CD4-positive, alpha-beta memory T cell (primary cell): ENCODE results near the gene CHAC1. TPM values are rescaled to one million over a fixed set of nuclear protein-coding genes. Genes with fewer than 3 reads are reported as not detected.
"Not testable (repeated sequence)": the region's sequence is repeated elsewhere in the genome, so short reads cannot be mapped to it uniquely, and the experiment has no call there.

Experiments
- CTCF ChIA-PET: fragments of 350-600 bp; sonication (Branson Sonifier 250); formaldehyde crosslinking; loops from one replicate; lab custom pipeline; 2021; ENCODE audit warnings: inconsistent platforms; ENCODE audit not compliant: partially characterized antibody; lab: Charles Lee
- POLR2A ChIA-PET: fragments of 350-600 bp; sonication (Branson Sonifier 250); formaldehyde crosslinking; loops from one replicate; lab custom pipeline; 2021; ENCODE audit not compliant: partially characterized antibody; lab: Charles Lee
- DNase-seq, 5 donors: peaks; one replicate each; pipeline versions ENCODE4 v3.0.0 to v3.0.0-alpha.2; 2020 to 2022; ENCODE audit warnings: mixed read lengths in 1 of 5
- H3K27ac ChIP-seq: one replicate; pipeline ENCODE4 v1.7.0; 2013; ENCODE audit warnings: low read depth, low read length
- H3K27me3 ChIP-seq: 2 replicates; pipeline ENCODE4 v1.7.0; 2013; ENCODE audit warnings: mild to moderate bottlenecking, low read length, moderate library complexity; ENCODE audit not compliant: insufficient read depth
- H3K36me3 ChIP-seq: 2 replicates; pipeline ENCODE4 v1.7.0; 2013; ENCODE audit warnings: mild to moderate bottlenecking, low read length, moderate library complexity; ENCODE audit not compliant: insufficient read depth
- H3K4me1 ChIP-seq: 2 replicates; pipeline ENCODE4 v1.7.0; 2013; ENCODE audit warnings: mild to moderate bottlenecking, low read length, moderate library complexity; ENCODE audit not compliant: insufficient read depth
- H3K4me3 ChIP-seq, 2 donors: one replicate each; pipeline ENCODE4 v1.7.0; 2013; ENCODE audit warnings: low read length in 2 of 2, mild to moderate bottlenecking in 1 of 2
- H3K9me3 ChIP-seq, 2 donors: one replicate each; pipeline ENCODE4 v1.7.0; 2013; ENCODE audit warnings: low read length in 2 of 2, control low read depth in 1 of 2; ENCODE audit not compliant: control insufficient read depth in 1 of 2
- H3K27ac Mint-ChIP-seq, 7 donors: one replicate each; pipeline ENCODE4 v1.8.0; 2020 to 2021; ENCODE audit warnings: mixed read lengths in 7 of 7, mild to moderate bottlenecking in 6 of 7, inconsistent platforms in 3 of 7, moderate library complexity in 3 of 7
- H3K27me3 Mint-ChIP-seq, 2 donors: one replicate each; pipeline ENCODE4 v1.8.0; 2020 to 2021; ENCODE audit warnings: mixed read lengths in 2 of 2
- H3K36me3 Mint-ChIP-seq, 2 donors: one replicate each; pipeline ENCODE4 v1.8.0; 2020 to 2021; ENCODE audit warnings: mixed read lengths in 2 of 2, inconsistent platforms in 1 of 2, mild to moderate bottlenecking in 1 of 2
- H3K4me1 Mint-ChIP-seq, 4 donors: one replicate each; pipeline ENCODE4 v1.8.0; 2020 to 2021; ENCODE audit warnings: mixed read lengths in 4 of 4, mild to moderate bottlenecking in 1 of 4
- H3K4me3 Mint-ChIP-seq, 8 donors: one replicate each; pipeline ENCODE4 v1.8.0; 2020 to 2021; ENCODE audit warnings: mixed read lengths in 8 of 8, mild to moderate bottlenecking in 7 of 8, moderate library complexity in 6 of 8, inconsistent platforms in 3 of 8
- H3K9me3 Mint-ChIP-seq, 8 donors: one replicate each; pipeline ENCODE4 v1.8.0; 2020 to 2021; ENCODE audit warnings: mixed read lengths in 8 of 8, mild to moderate bottlenecking in 5 of 8, inconsistent platforms in 3 of 8, moderate library complexity in 1 of 8
- intact Hi-C: fragments of 100-400 bp; cut with micrococcal nuclease; formaldehyde crosslinking; loops from one replicate; pipeline ENCODE4 v1.15.1; 2023
- polyA plus RNA-seq, 2 donors: library from polyadenylated mRNA; unstranded; fragments of 300-500 nt; fragmentation: Illumina TruSeq; gene quantifications; one replicate each; pipeline ENCODE4 v1.2.3, GENCODE V29; 2021
- total RNA-seq, 2 experiments: library from RNA; stranded (reverse); gene quantifications; one replicate each; pipeline ENCODE4 v1.2.3, GENCODE V29; 2021

The CHAC1 gene
- total and polyA plus RNA-seq, 4 experiments from 2014 or later = 0.24 to 1.2 (median 0.80) TPM

GRCh38 chr15:40953713-40954074 is 423 bp downstream of the CHAC1 start:
- Mint-ChIP-seq H3K4me1 (peaks cover 5 to 22% (median 16%) of the 10 kb centered on the region in 4 donors), H3K36me3 (peaks cover 0 to 6% of the 10 kb centered on the region in 2 donors), H3K9me3 (peaks cover 0 to 3% (median 0%) of the 10 kb centered on the region in 8 donors), H3K27ac (peak overlapping the region; percentile 62 to 94 (median 88)), H3K4me3 (peak overlapping the region; percentile 91 to 98 (median 94)), H3K27me3 (peaks cover 0 to 2% of the 10 kb centered on the region in 2 donors)
- Histone ChIP-seq H3K9me3 (no peaks in the 10 kb centered on the region), H3K4me1 (peaks cover 14% of the 10 kb centered on the region), H3K36me3 (no peaks in the 10 kb centered on the region), H3K27me3 (no peaks in the 10 kb centered on the region), H3K27ac (peak overlapping the region; percentile 42), H3K4me3 (peak overlapping the region; percentile 69 to 79)
- DNase-seq = peak in 1 of 5 donors; percentile 18
- ChIA-PET CTCF (interaction anchor here (0.9 to 4.9 kb wide), 12 partner anchors 8 to 820 kb away, joined by 3 to 44 read pairs (median 4); partner anchors contain the start of gene MAPKBP1), POLR2A (interaction anchor here (0.9 to 3.9 kb wide), 6 partner anchors 12 to 278 kb away, joined by 3 to 44 read pairs (median 6); partner anchors contain the start of genes CHP1, GCHFR, INO80 and VPS18)
- intact Hi-C loops = loop anchor here (1.0 kb wide), 3 partner anchors 11 to 278 kb away; partner anchors contain the start of genes CHP1 and DLL4

- H3K4me3 Mint-ChIP-seq = peak overlapping the region; percentile 91 to 98 (median 94)
- POLR2A ChIA-PET = interaction anchor here (1.3 to 3.9 kb wide), 3 partner anchors 13 to 162 kb away, joined by 6 to 44 read pairs (median 6); partner anchors contain the start of genes INO80 and VPS18
Measured at GRCh38 chr15:40954158-40954848, 1.0 kb downstream of the CHAC1 start.

GRCh38 chr15:40955141-40955903 is 2.1 kb downstream of the CHAC1 start:
- H3K4me3 Mint-ChIP-seq = peak overlapping the region in 1 of 8 donors; percentile 93
- H3K27ac ChIP-seq = no peak overlapping the region
- H3K36me3 ChIP-seq = no peaks in the 10 kb centered on the region
- H3K27me3 ChIP-seq = no peaks in the 10 kb centered on the region
- no peaks in the 10 kb centered on the region for H3K9me3 ChIP-seq
- peaks cover 0 to 2% of the 10 kb centered on the region in 2 donors for H3K27me3 Mint-ChIP-seq
- intact Hi-C loops = no loop called here
- H3K4me1 Mint-ChIP-seq = peaks cover 5 to 22% (median 15%) of the 10 kb centered on the region in 4 donors
- ChIA-PET CTCF (interaction anchor here (0.8 to 4.9 kb wide), 4 partner anchors 9 to 25 kb away, joined by 3 to 44 read pairs (median 4); no protein-coding TSS in a partner anchor), POLR2A (no interaction called here)
- peaks cover 14% of the 10 kb centered on the region for H3K4me1 ChIP-seq
- DNase-seq = no peak
- H3K36me3 Mint-ChIP-seq = peaks cover 0 to 6% of the 10 kb centered on the region in 2 donors
- peaks cover 0 to 3% (median 0%) of the 10 kb centered on the region in 8 donors for H3K9me3 Mint-ChIP-seq
- no peak overlapping the region for H3K27ac Mint-ChIP-seq
- H3K4me3 ChIP-seq = no peak overlapping the region

More at GRCh38 chr15:40954158-40954848, 1.0 kb downstream of the CHAC1 start:
- H3K9me3 Mint-ChIP-seq, H3K9me3 ChIP-seq, intact Hi-C loops, H3K36me3 Mint-ChIP-seq, DNase-seq, H3K27me3 Mint-ChIP-seq, H3K36me3 ChIP-seq, H3K27ac ChIP-seq, H3K27me3 ChIP-seq: not testable (repeated sequence)
- peaks cover 14% of the 10 kb centered on the region for H3K4me1 ChIP-seq
- peak overlapping the region in 1 of 2 donors; percentile 79 for H3K4me3 ChIP-seq
- H3K4me1 Mint-ChIP-seq = peaks cover 5 to 22% (median 16%) of the 10 kb centered on the region in 4 donors
- CTCF ChIA-PET = interaction anchor here (0.8 to 4.9 kb wide), 8 partner anchors 8 to 52 kb away, joined by 3 to 44 read pairs (median 4); no protein-coding TSS in a partner anchor
- peak overlapping the region in 5 of 7 donors; percentile 60 to 90 (median 82) for H3K27ac Mint-ChIP-seq

GRCh38 chr15:40955930-40956540 is 2.8 kb downstream of the CHAC1 start:
- Histone ChIP-seq H3K4me3 (no peak overlapping the region), H3K27me3 (no peaks in the 10 kb centered on the region), H3K27ac (no peak overlapping the region), H3K4me1 (peaks cover 14% of the 10 kb centered on the region), H3K36me3 (no peaks in the 10 kb centered on the region), H3K9me3 (no peaks in the 10 kb centered on the region)
- Mint-ChIP-seq H3K27ac (peak overlapping the region in 1 of 7 donors; percentile 47), H3K27me3 (peaks cover 0 to 2% of the 10 kb centered on the region in 2 donors), H3K9me3 (peaks cover 0 to 3% (median 0%) of the 10 kb centered on the region in 8 donors), H3K4me3 (peak overlapping the region in 2 of 8 donors; percentile 55 to 57), H3K36me3 (peaks cover 0 to 6% of the 10 kb centered on the region in 2 donors), H3K4me1 (peaks cover 5 to 22% (median 15%) of the 10 kb centered on the region in 4 donors)
- intact Hi-C loops = no loop called here
- CTCF ChIA-PET = interaction anchor here (1.1 to 1.4 kb wide), 2 partner anchors 15 to 53 kb away, joined by 3 to 4 read pairs; no protein-coding TSS in a partner anchor
- no peak for DNase-seq
- POLR2A ChIA-PET = no interaction called here

- ChIA-PET CTCF (interaction anchor here (1.1 to 1.4 kb wide), 2 partner anchors 15 to 54 kb away, joined by 3 to 4 read pairs; no protein-coding TSS in a partner anchor), POLR2A (no interaction called here)
- H3K9me3 ChIP-seq = no peaks in the 10 kb centered on the region
- no peak overlapping the region for H3K27ac Mint-ChIP-seq
- intact Hi-C loops = no loop called here
- H3K4me3 ChIP-seq = no peak overlapping the region
- no peaks in the 10 kb centered on the region for H3K27me3 ChIP-seq
- H3K9me3 Mint-ChIP-seq = peaks cover 0 to 3% (median 0%) of the 10 kb centered on the region in 8 donors
- H3K4me1 Mint-ChIP-seq = peaks cover 5 to 21% (median 15%) of the 10 kb centered on the region in 4 donors
- H3K27me3 Mint-ChIP-seq = peaks cover 0 to 2% of the 10 kb centered on the region in 2 donors
- no peak overlapping the region for H3K27ac ChIP-seq
- no peak for DNase-seq
- H3K36me3 ChIP-seq = no peaks in the 10 kb centered on the region
- H3K36me3 Mint-ChIP-seq = peaks cover 0 to 6% of the 10 kb centered on the region in 2 donors
- peaks cover 14% of the 10 kb centered on the region for H3K4me1 ChIP-seq
- H3K4me3 Mint-ChIP-seq = peak overlapping the region in 1 of 8 donors; percentile 57
Measured at GRCh38 chr15:40956541-40956982, 3.3 kb downstream of the CHAC1 start.

GRCh38 chr15:40957041-40957555 is 3.8 kb downstream of the CHAC1 start:
- POLR2A ChIA-PET = no interaction called here
- Histone ChIP-seq H3K27me3 (no peaks in the 10 kb centered on the region), H3K9me3 (no peaks in the 10 kb centered on the region), H3K4me3 (no peak overlapping the region), H3K27ac (no peak overlapping the region), H3K36me3 (no peaks in the 10 kb centered on the region), H3K4me1 (peaks cover 13% of the 10 kb centered on the region)
- Mint-ChIP-seq H3K27me3 (peaks cover 0 to 2% of the 10 kb centered on the region in 2 donors), H3K27ac (no peak overlapping the region), H3K36me3 (peaks cover 0 to 6% of the 10 kb centered on the region in 2 donors), H3K4me3 (no peak overlapping the region), H3K4me1 (peaks cover 5 to 20% (median 14%) of the 10 kb centered on the region in 4 donors), H3K9me3 (peaks cover 0 to 3% (median 0%) of the 10 kb centered on the region in 8 donors)
- DNase-seq = no peak
- CTCF ChIA-PET = interaction anchor here (1.1 to 1.4 kb wide), 2 partner anchors 16 to 55 kb away, joined by 3 to 4 read pairs; no protein-coding TSS in a partner anchor
- intact Hi-C loops = no loop called here
